ENCODE data around the gene ATP8B4. TPM values are rescaled to one million over a fixed set of nuclear protein-coding genes. Genes with fewer than 3 reads are reported as not detected.

The ATP8B4 gene
- total and polyA plus RNA-seq, 2 donors (not counting 1 experiment from before 2014, with no cell fraction given) = 3.5 to 19.5 TPM

- TF ChIP-seq EZH2 (IDR thresholded peaks at IDR 0.05; ENCODE audit: low read length, missing control alignments) = no peak
- no peak for TF ChIP-seq CTCF (conservative IDR thresholded peaks at IDR 0.05 in 1 of 2, IDR thresholded peaks at IDR 0.05 in 1 of 2; ENCODE audit: low read depth in 1 of 2, low read length in 2 of 2)
- Histone ChIP-seq H3K9ac (ENCODE audit: insufficient read depth, low read length) (no peak overlapping the region), H4K20me1 (ENCODE audit: control insufficient read depth, extremely low read depth, insufficient read depth, low read length) (no peaks in the 10 kb centered on the region), H3K4me3 (replicated peaks in 1 of 4; ENCODE audit: control extremely low read depth in 1 of 4, insufficient read depth in 1 of 4, low read depth in 3 of 4, low read length in 4 of 4) (no peak overlapping the region), H3K4me1 (ENCODE audit: control insufficient read depth, extremely low read depth, insufficient read depth, low read length) (peaks cover 3% of the 10 kb centered on the region), H3K36me3 (ENCODE audit: control insufficient read depth, insufficient read depth, low read length) (no peaks in the 10 kb centered on the region), H2AFZ (ENCODE audit: low read length) (peak overlapping the region; percentile 15), H3K9me3 (ENCODE audit: control insufficient read depth, insufficient read depth, low read depth, low read length) (no peaks in the 10 kb centered on the region), H3K4me2 (ENCODE audit: extremely low read depth, insufficient read depth, low read length) (no peak overlapping the region), H3K27me3 (ENCODE audit: control insufficient read depth, insufficient read depth, low read length) (no peaks in the 10 kb centered on the region), H3K27ac (ENCODE audit: insufficient read depth, low read length) (no peak overlapping the region), H3K79me2 (ENCODE audit: control insufficient read depth, insufficient read depth, low read length) (no peaks in the 10 kb centered on the region)
- no peak for DNase-seq (ENCODE audit: low read depth in 2 of 2)
Observed at GRCh38 chr15:49881866-49882265, 237.2 kb downstream of the ATP8B4 start.

- Histone ChIP-seq H3K4me2 (ENCODE audit: extremely low read depth, insufficient read depth, low read length) (no peak overlapping the region), H3K4me3 (replicated peaks in 1 of 4; ENCODE audit: control extremely low read depth in 1 of 4, insufficient read depth in 1 of 4, low read depth in 3 of 4, low read length in 4 of 4) (no peak overlapping the region), H3K9ac (ENCODE audit: insufficient read depth, low read length) (no peak overlapping the region), H3K36me3 (ENCODE audit: control insufficient read depth, insufficient read depth, low read length) (no peaks in the 10 kb centered on the region), H3K4me1 (ENCODE audit: control insufficient read depth, extremely low read depth, insufficient read depth, low read length) (peaks cover 3% of the 10 kb centered on the region), H3K79me2 (ENCODE audit: control insufficient read depth, insufficient read depth, low read length) (no peaks in the 10 kb centered on the region), H3K9me3 (ENCODE audit: control insufficient read depth, insufficient read depth, low read depth, low read length) (no peaks in the 10 kb centered on the region), H4K20me1 (ENCODE audit: control insufficient read depth, extremely low read depth, insufficient read depth, low read length) (no peaks in the 10 kb centered on the region), H3K27ac (ENCODE audit: insufficient read depth, low read length) (no peak overlapping the region), H3K27me3 (ENCODE audit: control insufficient read depth, insufficient read depth, low read length) (no peaks in the 10 kb centered on the region), H2AFZ (ENCODE audit: low read length) (no peak overlapping the region)
- DNase-seq (ENCODE audit: low read depth in 2 of 2) = no peak
- TF ChIP-seq EZH2 (IDR thresholded peaks at IDR 0.05; ENCODE audit: low read length, missing control alignments) = no peak
- no peak for TF ChIP-seq CTCF (conservative IDR thresholded peaks at IDR 0.05 in 1 of 2, IDR thresholded peaks at IDR 0.05 in 1 of 2; ENCODE audit: low read depth in 1 of 2, low read length in 2 of 2)
Observed at GRCh38 chr15:49881433-49881832, 237.6 kb downstream of the ATP8B4 start.

GRCh38 chr15:49877873-49878521, 241.0 kb downstream of the ATP8B4 start:
- no peak overlapping the region for H3K4me3 ChIP-seq (replicated peaks in 1 of 4; ENCODE audit: control extremely low read depth in 1 of 4, insufficient read depth in 1 of 4, low read depth in 3 of 4, low read length in 4 of 4)
- H3K4me2 ChIP-seq (ENCODE audit: extremely low read depth, insufficient read depth, low read length) = no peak overlapping the region
- H3K9me3 ChIP-seq (ENCODE audit: control insufficient read depth, insufficient read depth, low read depth, low read length) = no peaks in the 10 kb centered on the region
- TF ChIP-seq EZH2 (IDR thresholded peaks at IDR 0.05; ENCODE audit: low read length, missing control alignments) (no peak), CTCF (conservative IDR thresholded peaks at IDR 0.05 in 1 of 2, IDR thresholded peaks at IDR 0.05 in 1 of 2; ENCODE audit: low read depth in 1 of 2, low read length in 2 of 2) (no peak)
- H3K9ac ChIP-seq (ENCODE audit: insufficient read depth, low read length) = no peak overlapping the region
- no peaks in the 10 kb centered on the region for H3K36me3 ChIP-seq (ENCODE audit: control insufficient read depth, insufficient read depth, low read length)
- DNase-seq (ENCODE audit: low read depth in 2 of 2) = peak; percentile 13 to 90
- H3K27me3 ChIP-seq (ENCODE audit: control insufficient read depth, insufficient read depth, low read length) = no peaks in the 10 kb centered on the region
- H4K20me1 ChIP-seq (ENCODE audit: control insufficient read depth, extremely low read depth, insufficient read depth, low read length) = no peaks in the 10 kb centered on the region
- H3K79me2 ChIP-seq (ENCODE audit: control insufficient read depth, insufficient read depth, low read length) = no peaks in the 10 kb centered on the region
- H2AFZ ChIP-seq (ENCODE audit: low read length) = no peak overlapping the region
- H3K4me1 ChIP-seq (ENCODE audit: control insufficient read depth, extremely low read depth, insufficient read depth, low read length) = peaks cover 3% of the 10 kb centered on the region
- peak overlapping the region; percentile 57 for H3K27ac ChIP-seq (ENCODE audit: insufficient read depth, low read length)
